Measurements from ENCODE around the gene TSPAN2. TPM values are rescaled to one million over a fixed set of nuclear protein-coding genes. Genes with fewer than 3 reads are reported as not detected.

Gene TSPAN2
- polyA plus RNA-seq, 1 donor: 20.1 TPM

- DNase-seq (ENCODE audit: low read depth): no peak
These were observed 24.5 kb upstream of the TSPAN2 start for GRCh38 chr1:115113766-115114165.

- no peak for DNase-seq (ENCODE audit: low read depth)
These were observed 23.4 kb upstream of the TSPAN2 start for GRCh38 chr1:115112496-115113375.

GRCh38 chr1:115107516-115108260 is 18.4 kb upstream of the TSPAN2 start:
- no peak for DNase-seq (ENCODE audit: low read depth)

- DNase-seq (ENCODE audit: low read depth): no peak
These were observed 16.5 kb upstream of the TSPAN2 start for GRCh38 chr1:115105831-115106230.

- DNase-seq (ENCODE audit: low read depth): no peak
These were observed 10.4 kb upstream of the TSPAN2 start for GRCh38 chr1:115099693-115100050.

GRCh38 chr1:115098979-115099692 is 9.8 kb upstream of the TSPAN2 start:
- DNase-seq (ENCODE audit: low read depth): no peak

- no peak for DNase-seq (ENCODE audit: low read depth)
These were observed 2.9 kb upstream of the TSPAN2 start for GRCh38 chr1:115092175-115092574.

GRCh38 chr1:115091572-115091971 is 2.3 kb upstream of the TSPAN2 start:
- DNase-seq (ENCODE audit: low read depth): no peak

- no peak for DNase-seq (ENCODE audit: low read depth)
These were observed 1.7 kb upstream of the TSPAN2 start for GRCh38 chr1:115090956-115091355.

GRCh38 chr1:115090540-115090939 is 1.2 kb upstream of the TSPAN2 start:
- DNase-seq (ENCODE audit: low read depth): no peak

GRCh38 chr1:115090186-115090490 is 835 bp upstream of the TSPAN2 start:
- no peak for DNase-seq (ENCODE audit: low read depth)

GRCh38 chr1:115088871-115089419 is 358 bp downstream of the TSPAN2 start:
- no peak for DNase-seq (ENCODE audit: low read depth)

GRCh38 chr1:115088115-115088778 is 1.1 kb downstream of the TSPAN2 start:
- DNase-seq (ENCODE audit: low read depth): no peak

GRCh38 chr1:115086176-115086830 is 3.0 kb downstream of the TSPAN2 start:
- no peak for DNase-seq (ENCODE audit: low read depth)

- DNase-seq (ENCODE audit: low read depth): no peak
These were observed 4.3 kb downstream of the TSPAN2 start for GRCh38 chr1:115084902-115085511.

- DNase-seq (ENCODE audit: low read depth): no peak
These were observed 6.4 kb downstream of the TSPAN2 start for GRCh38 chr1:115082949-115083348.

- no peak for DNase-seq (ENCODE audit: low read depth)
These were observed 10.6 kb downstream of the TSPAN2 start for GRCh38 chr1:115078708-115079107.

GRCh38 chr1:115077984-115078330 is 11.3 kb downstream of the TSPAN2 start:
- no peak for DNase-seq (ENCODE audit: low read depth)

- no peak for DNase-seq (ENCODE audit: low read depth)
These were observed 11.9 kb downstream of the TSPAN2 start for GRCh38 chr1:115077286-115077983.

- DNase-seq (ENCODE audit: low read depth): no peak
These were observed 12.9 kb downstream of the TSPAN2 start for GRCh38 chr1:115076384-115076915.
